HepG2 (cell line): ENCODE measurements around the gene ORC3. TPM values are rescaled to one million over a fixed set of nuclear protein-coding genes. Genes with fewer than 3 reads are reported as not detected.

Source experiments
- ATAC-seq: fragments of 200-7000 bp; cut with Tn5 transposase; 3 replicates; pipeline ENCODE4 v1.9.1; 2020; ENCODE audit warnings: mild to moderate bottlenecking, moderate library complexity
- BruUV-seq: library from RNA; stranded (reverse); fragments of 400-500 nt; replicated peaks from 2 replicates; lab custom pipeline; 2021; lab: Mats Ljungman, UMichigan
- CTCF ChIA-PET: fragments of 300-600 bp; formaldehyde crosslinking; extraction: SDS; loops from one replicate; lab custom pipeline; 2021; ENCODE audit warnings: low total read pairs, inconsistent platforms, low intra/inter-chr PET ratio; lab: Yijun Ruan, JAX
- POLR2A ChIA-PET: fragments of 350-600 bp; sonication (Branson Sonifier 250); formaldehyde crosslinking; loops from one replicate; lab custom pipeline; 2020; ENCODE audit warnings: antibody characterized with exemption, inconsistent platforms; lab: Yijun Ruan, JAX
- DNase-seq: peaks from one replicate; pipeline ENCODE4 v3.0.0-alpha.2; 2015; ENCODE audit warnings: low spot score
- FAIRE-seq: peaks from 3 replicates; lab custom pipeline; 2011; peaks lifted over from hg19 to GRCh38; lab: Jason Lieb, UNC
- H2AFZ ChIP-seq: one replicate; pipeline ENCODE4 v1.6.1; 2011; ENCODE audit warnings: low read length, inconsistent platforms
- H3K27ac ChIP-seq: fragments of 300-600 bp; 3 replicates; pipeline ENCODE4 v1.8.0; 2011; ENCODE audit warnings: mixed run types, mild to moderate bottlenecking, mixed read lengths, low read length, inconsistent platforms; ENCODE audit not compliant: insufficient read depth; ENCODE audit errors: extremely low read length
- H3K27me3 ChIP-seq, 2 experiments: fragments of 200-600 bp in 1 of 2; 2 replicates in 1 of 2; 3 replicates in 1 of 2; pipeline versions ENCODE4 v1.6.0 to v1.8.0; 2011; ENCODE audit warnings: low read length in 2 of 2, mild to moderate bottlenecking in 2 of 2, moderate library complexity in 2 of 2, inconsistent platforms in 1 of 2; ENCODE audit not compliant: insufficient read depth in 2 of 2, control insufficient read depth in 1 of 2
- H3K36me3 ChIP-seq, 2 experiments: fragments of 200-600 bp in 1 of 2; replicated peaks in 1 of 2; 2 replicates in 1 of 2; 3 replicates in 1 of 2; pipeline versions ENCODE4 v1.5.1 to v1.8.0; 2011; ENCODE audit warnings: low read length in 2 of 2, inconsistent platforms in 1 of 2; ENCODE audit not compliant: insufficient read depth in 2 of 2, control insufficient read depth in 1 of 2
- H3K4me1 ChIP-seq: 2 replicates; pipeline ENCODE4 v1.5.1; 2012; ENCODE audit warnings: low read length, inconsistent platforms; ENCODE audit not compliant: insufficient read depth
- H3K4me2 ChIP-seq: 2 replicates; pipeline ENCODE4 v1.6.0; 2011; ENCODE audit warnings: low read depth, low read length, inconsistent platforms
- H3K4me3 ChIP-seq, 3 experiments: fragments of 200-600 bp in 1 of 3; sonication (generic), shearing (Covaris generic) in 1 of 3; replicated peaks in 1 of 3; 2 replicates each; pipeline ENCODE4 v1.5.1; 2011 to 2016; ENCODE audit warnings: low read length in 3 of 3, inconsistent platforms in 2 of 3, low read depth in 2 of 3, mild to moderate bottlenecking in 2 of 3, control low read depth in 1 of 3, mixed read lengths in 1 of 3; ENCODE audit not compliant: insufficient read depth in 1 of 3
- H3K79me2 ChIP-seq: one replicate; pipeline ENCODE4 v1.6.1; 2011; ENCODE audit warnings: low read length, inconsistent platforms; ENCODE audit not compliant: insufficient read depth
- H3K9ac ChIP-seq: 2 replicates; pipeline ENCODE4 v1.6.0; 2011; ENCODE audit warnings: mild to moderate bottlenecking, low read depth, low read length, inconsistent platforms; ENCODE audit not compliant: insufficient read depth
- H3K9me3 ChIP-seq: 2 replicates; pipeline ENCODE4 v1.5.1; 2012; ENCODE audit warnings: mild to moderate bottlenecking, low read length
- H4K20me1 ChIP-seq: 2 replicates; pipeline ENCODE4 v1.6.0; 2011; ENCODE audit warnings: inconsistent platforms, mild to moderate bottlenecking, low read length, moderate library complexity; ENCODE audit not compliant: insufficient read depth
- CHD4 ChIP-seq: fragments of 200-600 bp; sonication (generic); IDR thresholded peaks from 2 replicates; pipeline ENCODE4 v1.7.0; 2017; ENCODE audit warnings: mild to moderate bottlenecking, low read length, borderline replicate concordance
- CREB1 ChIP-seq, 2 experiments: fragments of 450-650 bp in 1 of 2; IDR thresholded peaks; 2 replicates each; pipeline ENCODE4 v1.6.1; 2016 to 2017; ENCODE audit warnings: control low read depth in 1 of 2, mild to moderate bottlenecking in 1 of 2, missing compliant biosample characterization in 1 of 2, missing genetic modification characterization in 1 of 2
- ETV5 ChIP-seq: IDR thresholded peaks from 2 replicates; pipeline ENCODE4 v1.6.1; 2018; ENCODE audit warnings: missing biosample characterization, missing genetic modification reagents, inconsistent platforms, borderline replicate concordance
- FOXJ3 ChIP-seq: sonication (generic); formaldehyde crosslinking; IDR thresholded peaks from 2 replicates; pipeline ENCODE4 v1.4.0; 2020; ENCODE audit warnings: missing genetic modification reagents, mild to moderate bottlenecking, borderline replicate concordance
- KDM6A ChIP-seq: IDR thresholded peaks from 2 replicates; pipeline ENCODE4 v1.6.1; 2016; ENCODE audit warnings: low read depth
- NFRKB ChIP-seq: fragments of 450-650 bp; IDR thresholded peaks from 2 replicates; pipeline ENCODE4 v1.6.1; 2017
- NR2F1 ChIP-seq, 2 experiments: fragments of 450-650 bp in 1 of 2; formaldehyde crosslinking in 1 of 2; IDR thresholded peaks; 2 replicates each; pipeline versions ENCODE4 v1.5.0 to v1.6.1; 2016 to 2020; ENCODE audit warnings: mild to moderate bottlenecking in 1 of 2, missing compliant biosample characterization in 1 of 2, missing genetic modification reagents in 1 of 2, moderate library complexity in 1 of 2
- SNRNP70 ChIP-seq: fragments of 200-400 bp; formaldehyde crosslinking; IDR thresholded peaks from 2 replicates; pipeline ENCODE4 v1.6.1; 2017; ENCODE audit warnings: mild to moderate bottlenecking, low read depth, low read length, moderate library complexity
- STAG1 ChIP-seq: sonication (generic); formaldehyde crosslinking; IDR thresholded peaks from 2 replicates; pipeline ENCODE4 v1.4.0; 2020; ENCODE audit warnings: missing genetic modification reagents
- ZMYM4 ChIP-seq: sonication (generic); formaldehyde crosslinking; IDR thresholded peaks from 2 replicates; pipeline ENCODE4 v1.8.1; 2023; ENCODE audit warnings: mild to moderate bottlenecking, missing genetic modification reagents
- ZNF678 ChIP-seq: sonication (generic); formaldehyde crosslinking; IDR thresholded peaks from 2 replicates; pipeline ENCODE4 v1.4.0; 2020; ENCODE audit warnings: mild to moderate bottlenecking, missing genetic modification reagents
- ZSCAN22 ChIP-seq: sonication (generic); formaldehyde crosslinking; IDR thresholded peaks from 2 replicates; pipeline ENCODE4 v1.4.0; 2020; ENCODE audit warnings: mild to moderate bottlenecking, missing genetic modification reagents
- WGBS: methylation state at CpG from one replicate; pipeline ENCODE4 v1.1.6; 2017; ENCODE audit warnings: low lambda C conversion rate; 5-methylcytosine and 5-hydroxymethylcytosine counted together
- in situ Hi-C: cut with HindIII; loops from 2 replicates; pipeline ENCODE4 v1.10.0; 2017; ENCODE audit warnings: low pct_unique_long_range_greater_than_20kb; ENCODE audit not compliant: extremely low pct_ligation_motif_present
- intact Hi-C: fragments of 100-400 bp; cut with micrococcal nuclease; formaldehyde crosslinking; loops from one replicate; pipeline ENCODE4 v1.10.0; 2022; ENCODE audit not compliant: unreplicated experiment
- polyA plus RNA-seq, 8 experiments: library from polyadenylated mRNA; depleted of rRNA in 3 of 8; stranded (reverse) in 7 of 8; unstranded in 1 of 8; fragments of >200 nt; fragmentation: Illumina TruSeq in 4 of 8; extraction: Trizol in 4 of 8; gene quantifications; 2 replicates each; pipeline versions ENCODE4 v1.2.1 to v1.2.3, GENCODE V29; 2011 to 2016; ENCODE audit warnings: low read depth in 4 of 8, missing spikeins in 1 of 8, mixed read lengths in 1 of 8; ENCODE audit not compliant: insufficient read depth in 1 of 8
- total RNA-seq, 5 experiments: library from RNA; depleted of rRNA; stranded (reverse); fragments of >200 nt; fragmentation: Illumina TruSeq; extraction: Trizol; gene quantifications; 2 replicates each; pipeline ENCODE4 v1.2.3, GENCODE V29; 2016; ENCODE audit warnings: low read depth in 1 of 5
- TF ChIP-seq, protein P1 (sequence below): sonication (generic); formaldehyde crosslinking; IDR thresholded peaks from 2 replicates; pipeline ENCODE4 v1.9.0; 2021; ENCODE audit warnings: missing genetic modification reagents, borderline replicate concordance
- TF ChIP-seq, protein P2 (sequence below): sonication (generic); formaldehyde crosslinking; IDR thresholded peaks from 2 replicates; pipeline ENCODE4 v1.4.0; 2020; ENCODE audit warnings: missing genetic modification reagents
- TF ChIP-seq, protein P3 (sequence below): sonication (generic); formaldehyde crosslinking; IDR thresholded peaks from 2 replicates; pipeline ENCODE4 v1.5.1; 2020; ENCODE audit warnings: missing genetic modification reagents, mild to moderate bottlenecking, borderline replicate concordance

Gene ORC3
- total and polyA plus RNA-seq, 2 of the 13 experiments (the other 11 are each of a cell fraction or from before 2014, with no cell fraction given), result 21.8 to 43.5 TPM

DNA sequence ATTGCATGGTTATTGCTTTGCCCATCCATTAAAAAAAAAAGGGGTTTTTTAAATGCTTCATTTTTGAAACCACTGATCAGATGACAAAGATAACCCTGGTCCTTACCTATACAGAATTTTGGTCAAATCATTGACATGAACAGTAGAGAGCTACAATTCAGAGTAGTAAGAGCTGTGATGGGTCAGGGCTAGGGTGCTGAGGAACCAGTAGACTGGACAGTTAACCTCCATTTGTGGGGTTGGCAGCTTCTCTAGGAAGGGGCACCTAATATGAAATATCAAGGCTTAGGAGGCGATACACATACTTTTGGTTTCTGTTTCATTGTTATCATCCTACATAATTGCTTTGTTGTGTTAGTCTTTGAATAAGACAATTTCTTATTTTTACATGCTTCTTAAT lies 55.1 kb downstream of the ORC3 start:
- BruUV-seq, result no TSS peak
- H3K36me3 ChIP-seq, result 0 out of 5 replicates have a peak, but pooled peaks cover 0 to 5% of the 10 kb centered on the region in 2 experiments
- TF ChIP-seq FOXJ3 (no peak), NFRKB (no peak), NR2F1 (CRISPR knock-in tag; IDR thresholded peaks at IDR 0.05) (no peak)
- TF ChIP-seq, protein P1, sequence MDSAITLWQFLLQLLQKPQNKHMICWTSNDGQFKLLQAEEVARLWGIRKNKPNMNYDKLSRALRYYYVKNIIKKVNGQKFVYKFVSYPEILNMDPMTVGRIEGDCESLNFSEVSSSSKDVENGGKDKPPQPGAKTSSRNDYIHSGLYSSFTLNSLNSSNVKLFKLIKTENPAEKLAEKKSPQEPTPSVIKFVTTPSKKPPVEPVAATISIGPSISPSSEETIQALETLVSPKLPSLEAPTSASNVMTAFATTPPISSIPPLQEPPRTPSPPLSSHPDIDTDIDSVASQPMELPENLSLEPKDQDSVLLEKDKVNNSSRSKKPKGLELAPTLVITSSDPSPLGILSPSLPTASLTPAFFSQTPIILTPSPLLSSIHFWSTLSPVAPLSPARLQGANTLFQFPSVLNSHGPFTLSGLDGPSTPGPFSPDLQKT (CRISPR knock-in tag), result no peak
- FAIRE-seq (no peak), DNase-seq (no peak), ATAC-seq (no peak)
- in situ Hi-C loops, result no loop called here
- no peak overlapping the region for H3K4me2 ChIP-seq
- no peak overlapping the region for H3K27ac ChIP-seq
- no peak overlapping the region for H2AFZ ChIP-seq
- H3K79me2 ChIP-seq, result no peaks in the 10 kb centered on the region
- WGBS, result 89% methylated on average over 1 of the region's 1 CpG
- ChIA-PET CTCF (no interaction called here), POLR2A (no interaction called here)
- H4K20me1 ChIP-seq, result no peaks in the 10 kb centered on the region
- intact Hi-C loops, result no loop called here
- H3K4me3 ChIP-seq, result no peak overlapping the region
- no peaks in the 10 kb centered on the region for H3K27me3 ChIP-seq
- H3K4me1 ChIP-seq, result no peaks in the 10 kb centered on the region
- H3K9me3 ChIP-seq, result no peaks in the 10 kb centered on the region
- no peak overlapping the region for H3K9ac ChIP-seq

DNA sequence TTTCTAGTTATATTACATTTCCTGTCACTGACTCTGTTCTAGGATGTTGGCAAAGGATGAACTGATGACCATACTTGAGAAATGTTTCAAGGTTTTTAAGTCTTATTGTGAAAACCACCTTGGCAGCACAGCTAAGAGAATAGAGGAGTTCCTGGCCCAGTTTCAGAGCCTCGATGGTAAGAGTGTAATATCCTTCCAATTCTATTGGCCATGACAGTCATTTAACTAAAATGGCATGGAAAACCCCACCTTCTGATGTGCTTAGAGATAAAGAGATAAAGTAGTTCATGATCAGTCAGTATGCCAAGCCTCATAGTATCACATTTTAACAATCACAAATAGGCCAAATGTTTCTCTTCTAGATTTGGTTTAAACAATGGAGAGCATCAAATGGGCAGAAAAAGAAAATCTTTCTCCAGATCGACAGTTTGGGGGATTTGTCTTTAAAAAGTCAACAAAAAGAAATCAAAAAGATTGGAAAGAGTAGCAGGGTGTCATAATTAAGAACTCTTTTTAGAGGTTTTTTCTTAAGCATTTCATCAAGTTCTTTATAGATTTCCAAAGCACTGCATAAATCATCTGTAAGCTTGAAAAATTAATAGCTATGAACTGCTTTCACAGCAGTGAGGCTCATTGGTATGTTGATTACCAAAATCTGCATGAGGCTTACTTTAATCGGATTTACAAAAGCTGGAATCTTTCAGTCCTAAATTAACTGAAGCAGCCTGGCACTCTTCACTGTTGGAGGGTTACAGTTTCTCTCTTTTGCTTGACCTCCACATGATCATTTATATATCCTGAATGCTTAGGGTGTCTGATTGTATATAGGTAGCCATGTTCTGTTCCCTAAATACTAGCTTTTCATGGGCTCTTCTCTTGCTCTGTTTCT lies 63.4 kb downstream of the ORC3 start:
- DNase-seq (no peak), ATAC-seq (no peak), FAIRE-seq (no peak)
- Histone ChIP-seq H3K4me1 (no peaks in the 10 kb centered on the region), H3K79me2 (no peaks in the 10 kb centered on the region), H3K27ac (no peak overlapping the region), H3K9me3 (no peaks in the 10 kb centered on the region), H3K36me3 (peaks cover 6 to 32% of the 10 kb centered on the region in 2 experiments), H3K27me3 (no peaks in the 10 kb centered on the region), H4K20me1 (no peaks in the 10 kb centered on the region), H3K9ac (no peak overlapping the region), H3K4me2 (no peak overlapping the region), H3K4me3 (no peak overlapping the region), H2AFZ (no peak overlapping the region)
- in situ Hi-C loops (no loop called here), intact Hi-C loops (no loop called here)
- BruUV-seq, result no TSS peak
- CTCF ChIA-PET, result no interaction called here
- 96% methylated on average over 3 of the region's 3 CpGs for WGBS
- POLR2A ChIA-PET, result no interaction called here
- no peak for TF ChIP-seq KDM6A (CRISPR knock-in tag)
- TF ChIP-seq ZMYM4 (CRISPR knock-in tag), result no peak
- TF ChIP-seq, protein P2, sequence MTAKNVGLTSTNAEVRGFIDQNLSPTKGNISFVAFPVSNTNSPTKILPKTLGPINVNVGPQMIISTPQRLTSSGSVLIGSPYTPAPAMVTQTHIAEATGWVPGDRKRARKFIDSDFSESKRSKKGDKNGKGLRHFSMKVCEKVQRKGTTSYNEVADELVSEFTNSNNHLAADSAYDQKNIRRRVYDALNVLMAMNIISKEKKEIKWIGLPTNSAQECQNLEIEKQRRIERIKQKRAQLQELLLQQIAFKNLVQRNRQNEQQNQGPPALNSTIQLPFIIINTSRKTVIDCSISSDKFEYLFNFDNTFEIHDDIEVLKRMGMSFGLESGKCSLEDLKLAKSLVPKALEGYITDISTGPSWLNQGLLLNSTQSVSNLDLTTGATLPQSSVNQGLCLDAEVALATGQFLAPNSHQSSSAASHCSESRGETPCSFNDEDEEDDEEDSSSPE (CRISPR knock-in tag), result no peak
- TF ChIP-seq CHD4, result no peak
- TF ChIP-seq SNRNP70, result no peak
- TF ChIP-seq ZNF678 (CRISPR knock-in tag), result no peak
- no peak for TF ChIP-seq ETV5 (CRISPR knock-in tag)
- TF ChIP-seq, protein P3, sequence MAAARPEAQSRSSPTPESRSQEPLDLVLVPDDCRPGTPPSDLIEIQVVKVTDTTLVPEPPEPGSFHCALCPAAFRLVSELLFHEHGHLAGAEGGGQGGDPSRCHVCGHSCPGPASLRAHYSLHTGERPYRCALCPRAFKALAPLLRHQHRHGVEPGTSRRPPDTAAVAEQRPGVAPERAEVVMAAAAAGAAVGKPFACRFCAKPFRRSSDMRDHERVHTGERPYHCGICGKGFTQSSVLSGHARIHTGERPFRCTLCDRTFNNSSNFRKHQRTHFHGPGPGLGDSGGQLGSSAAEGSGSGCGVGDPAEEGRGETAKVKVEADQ (CRISPR knock-in tag), result no peak
- TF ChIP-seq CREB1 (IDR thresholded peaks at IDR 0.05), result no peak
- no peak for TF ChIP-seq CREB1 (CRISPR knock-in tag; IDR thresholded peaks at IDR 0.05)
- TF ChIP-seq ZSCAN22 (CRISPR knock-in tag), result no peak
- TF ChIP-seq STAG1 (CRISPR knock-in tag), result no peak
